Ishikawa (cell line): ENCODE data around the gene CDCA7.

Experiments
- CEBPB ChIP-seq: IDR thresholded peaks from 2 replicates; pipeline ENCODE4 v1.6.1; 2012
- CREB1 ChIP-seq: IDR thresholded peaks from 2 replicates; pipeline ENCODE4 v1.6.1; 2012; ENCODE audit warnings: low read depth
- EGR1 ChIP-seq: IDR thresholded peaks from 2 replicates; pipeline ENCODE4 v1.6.1; 2012
- EP300 ChIP-seq: IDR thresholded peaks from 2 replicates; pipeline ENCODE4 v1.6.1; 2012; ENCODE audit warnings: borderline replicate concordance
- FOXM1 ChIP-seq: IDR thresholded peaks from 2 replicates; pipeline ENCODE4 v1.6.1; 2012; ENCODE audit warnings: low read depth, borderline replicate concordance
- MAX ChIP-seq: IDR thresholded peaks from 2 replicates; pipeline ENCODE4 v1.6.1; 2012
- NFIC ChIP-seq: IDR thresholded peaks from 2 replicates; pipeline ENCODE4 v1.6.1; 2012
- RAD21 ChIP-seq: IDR thresholded peaks from 2 replicates; pipeline ENCODE4 v1.6.1; 2012; ENCODE audit warnings: low read depth
- REST ChIP-seq: IDR thresholded peaks from 2 replicates; pipeline ENCODE4 v1.6.1; 2012; ENCODE audit warnings: low read depth, mild to moderate bottlenecking
- TAF1 ChIP-seq: IDR thresholded peaks from 2 replicates; pipeline ENCODE4 v1.6.1; 2012; ENCODE audit warnings: low read depth, mild to moderate bottlenecking
- TCF12 ChIP-seq: IDR thresholded peaks from 2 replicates; pipeline ENCODE4 v1.6.1; 2012; ENCODE audit warnings: low read depth
- TEAD4 ChIP-seq: IDR thresholded peaks from 2 replicates; pipeline ENCODE4 v1.6.1; 2012
- USF1 ChIP-seq: IDR thresholded peaks from 2 replicates; pipeline ENCODE4 v1.6.1; 2012
- YY1 ChIP-seq: IDR thresholded peaks from 2 replicates; pipeline ENCODE4 v1.6.1; 2012; ENCODE audit warnings: low read depth

- TF ChIP-seq RAD21 (no peak), MAX (no peak), CEBPB (no peak), FOXM1 (no peak), TAF1 (no peak), TEAD4 (no peak), USF1 (no peak), NFIC (no peak), EP300 (no peak), TCF12 (no peak), EGR1 (no peak), CREB1 (no peak), REST (no peak), YY1 (no peak)
Observed at GRCh38 chr2:173373290-173373689, 18.6 kb downstream of the CDCA7 start.
